HepG2 (cell line): ENCODE results near the gene HAO2. TPM values are rescaled to one million over a fixed set of nuclear protein-coding genes. Genes with fewer than 3 reads are reported as not detected.

Experiments
- CEBPG ChIP-seq: IDR thresholded peaks from 2 replicates; pipeline ENCODE4 v1.6.1; 2016
- HDAC1 ChIP-seq: sonication (generic); formaldehyde crosslinking; IDR thresholded peaks from 2 replicates; pipeline ENCODE4 v1.5.1; 2020; ENCODE audit warnings: mild to moderate bottlenecking, missing genetic modification reagents
- HDAC2 ChIP-seq: sonication (generic); formaldehyde crosslinking; IDR thresholded peaks from 2 replicates; pipeline ENCODE4 v1.4.0; 2020; ENCODE audit warnings: missing genetic modification reagents
- KDM6A ChIP-seq: IDR thresholded peaks from 2 replicates; pipeline ENCODE4 v1.6.1; 2016; ENCODE audit warnings: low read depth
- LBX2 ChIP-seq: sonication (generic); formaldehyde crosslinking; IDR thresholded peaks from 2 replicates; pipeline ENCODE4 v1.5.0; 2020; ENCODE audit warnings: missing genetic modification reagents, mild to moderate bottlenecking, borderline replicate concordance
- MAZ ChIP-seq, 2 experiments: sonication (generic) in 1 of 2; formaldehyde crosslinking in 1 of 2; IDR thresholded peaks; 2 replicates each; pipeline versions ENCODE4 v1.5.0 to v1.6.1; 2012 to 2020; ENCODE audit warnings: low read depth in 2 of 2, mild to moderate bottlenecking in 2 of 2, borderline replicate concordance in 1 of 2, improper control_type of control experiment in 1 of 2, low read length in 1 of 2, missing genetic modification reagents in 1 of 2, moderate library complexity in 1 of 2
- MLX ChIP-seq: IDR thresholded peaks from 2 replicates; pipeline ENCODE4 v1.6.1; 2016
- MTF2 ChIP-seq: sonication (generic); formaldehyde crosslinking; IDR thresholded peaks from 2 replicates; pipeline ENCODE4 v1.5.0; 2020; ENCODE audit warnings: missing genetic modification reagents, borderline replicate concordance
- PITX1 ChIP-seq: sonication (generic); formaldehyde crosslinking; IDR thresholded peaks from 2 replicates; pipeline ENCODE4 v1.5.1; 2020; ENCODE audit warnings: mild to moderate bottlenecking, missing genetic modification reagents
- POLR2G ChIP-seq: fragments of 200-400 bp; formaldehyde crosslinking; IDR thresholded peaks from 2 replicates; pipeline ENCODE4 v1.6.1; 2018; ENCODE audit warnings: mild to moderate bottlenecking, low read depth, low read length, moderate library complexity
- REL ChIP-seq: sonication (generic); formaldehyde crosslinking; conservative IDR thresholded peaks from 2 replicates; pipeline ENCODE4 v1.8.0; 2022; ENCODE audit warnings: mild to moderate bottlenecking, missing genetic modification reagents, moderate library complexity
- SSRP1 ChIP-seq: IDR thresholded peaks from 2 replicates; pipeline ENCODE4 v1.6.1; 2016; ENCODE audit warnings: control low read depth
- SUZ12 ChIP-seq: fragments of 150-350 bp; IDR thresholded peaks from 2 replicates; pipeline ENCODE4 v1.6.1; 2014; ENCODE audit warnings: low read depth, low read length
- TRAFD1 ChIP-seq: sonication (generic); formaldehyde crosslinking; IDR thresholded peaks from 2 replicates; pipeline ENCODE4 v1.5.1; 2020; ENCODE audit warnings: missing genetic modification reagents, mild to moderate bottlenecking, borderline replicate concordance
- ZFY ChIP-seq: sonication (generic); formaldehyde crosslinking; IDR thresholded peaks from 2 replicates; pipeline ENCODE4 v1.4.0; 2020; ENCODE audit warnings: missing genetic modification reagents
- ZNF329 ChIP-seq: sonication (generic); formaldehyde crosslinking; IDR thresholded peaks from 2 replicates; pipeline ENCODE4 v1.9.0; 2021; ENCODE audit warnings: low read depth, mild to moderate bottlenecking, missing genetic modification reagents
- ZNF331 ChIP-seq: sonication (generic); formaldehyde crosslinking; IDR thresholded peaks from 2 replicates; pipeline ENCODE4 v1.4.0; 2020; ENCODE audit warnings: missing genetic modification reagents
- ZNF652 ChIP-seq: IDR thresholded peaks from 2 replicates; pipeline ENCODE4 v1.6.1; 2016; ENCODE audit warnings: low read depth, borderline replicate concordance
- ZNF678 ChIP-seq: sonication (generic); formaldehyde crosslinking; IDR thresholded peaks from 2 replicates; pipeline ENCODE4 v1.4.0; 2020; ENCODE audit warnings: mild to moderate bottlenecking, missing genetic modification reagents
- ZNF768 ChIP-seq: sonication (generic); formaldehyde crosslinking; IDR thresholded peaks from 2 replicates; pipeline ENCODE4 v1.4.0; 2020; ENCODE audit warnings: missing genetic modification reagents
- ZSCAN29 ChIP-seq: sonication (generic); formaldehyde crosslinking; conservative IDR thresholded peaks from 2 replicates; pipeline ENCODE4 v1.4.0; 2020; ENCODE audit warnings: mild to moderate bottlenecking, missing genetic modification reagents
- polyA plus RNA-seq, 8 experiments: library from polyadenylated mRNA; depleted of rRNA in 3 of 8; stranded (reverse) in 7 of 8; unstranded in 1 of 8; fragments of >200 nt; fragmentation: Illumina TruSeq in 4 of 8; extraction: Trizol in 4 of 8; gene quantifications; 2 replicates each; pipeline versions ENCODE4 v1.2.1 to v1.2.3, GENCODE V29; 2011 to 2016; ENCODE audit warnings: low read depth in 4 of 8, missing spikeins in 1 of 8, mixed read lengths in 1 of 8; ENCODE audit not compliant: insufficient read depth in 1 of 8
- total RNA-seq, 5 experiments: library from RNA; depleted of rRNA; stranded (reverse); fragments of >200 nt; fragmentation: Illumina TruSeq; extraction: Trizol; gene quantifications; 2 replicates each; pipeline ENCODE4 v1.2.3, GENCODE V29; 2016; ENCODE audit warnings: low read depth in 1 of 5
- TF ChIP-seq, protein P1 (sequence below): sonication (generic); formaldehyde crosslinking; IDR thresholded peaks from 2 replicates; pipeline ENCODE4 v1.5.0; 2020; ENCODE audit warnings: missing genetic modification reagents, mild to moderate bottlenecking, borderline replicate concordance
- TF ChIP-seq, protein P2 (sequence below): sonication (generic); formaldehyde crosslinking; IDR thresholded peaks from 2 replicates; pipeline ENCODE4 v1.4.0; 2020; ENCODE audit warnings: missing genetic modification reagents

Gene HAO2
- total and polyA plus RNA-seq, 2 of the 13 experiments (the other 11 are each of a cell fraction or from before 2014, with no cell fraction given) = 0.05 to 0.09 TPM

- TF ChIP-seq ZFY (CRISPR knock-in tag) (peak; percentile 83), ZSCAN29 (peak; percentile 83; the same call in 1 of the 2 replicates), CEBPG (CRISPR knock-in tag) (peak; percentile 79), PITX1 (CRISPR knock-in tag) (peak; percentile 76; the same call in 1 of the 2 replicates), ZNF329 (CRISPR knock-in tag) (0 out of 2 replicates have a peak, but pooled peaks have one; percentile 22), MLX (peak; percentile 56; the same call in 1 of the 2 replicates), HDAC2 (CRISPR knock-in tag) (peak; percentile 88), ZNF768 (CRISPR knock-in tag) (no peak), TRAFD1 (CRISPR knock-in tag) (no peak), LBX2 (CRISPR knock-in tag) (no peak), KDM6A (CRISPR knock-in tag) (peak; percentile 95), HDAC1 (CRISPR knock-in tag) (peak; percentile 87), MTF2 (CRISPR knock-in tag) (no peak; the same call in 1 of the 2 replicates), SSRP1 (CRISPR knock-in tag) (no peak), ZNF652 (peak; percentile 66; the same call in 1 of the 2 replicates), REL (CRISPR knock-in tag) (no peak), ZNF331 (CRISPR knock-in tag) (peak; percentile 82), SUZ12 (no peak), POLR2G (peak; percentile 57; the same call in 1 of the 2 replicates), ZNF678 (CRISPR knock-in tag) (no peak), MAZ (IDR thresholded peaks at IDR 0.05; ENCODE audit: borderline replicate concordance, low read depth, low read length) (no peak), MAZ (CRISPR knock-in tag; IDR thresholded peaks at IDR 0.05; ENCODE audit: low read depth) (0 out of 2 replicates have a peak, but pooled peaks have one; percentile 22)
- TF ChIP-seq, protein P1, sequence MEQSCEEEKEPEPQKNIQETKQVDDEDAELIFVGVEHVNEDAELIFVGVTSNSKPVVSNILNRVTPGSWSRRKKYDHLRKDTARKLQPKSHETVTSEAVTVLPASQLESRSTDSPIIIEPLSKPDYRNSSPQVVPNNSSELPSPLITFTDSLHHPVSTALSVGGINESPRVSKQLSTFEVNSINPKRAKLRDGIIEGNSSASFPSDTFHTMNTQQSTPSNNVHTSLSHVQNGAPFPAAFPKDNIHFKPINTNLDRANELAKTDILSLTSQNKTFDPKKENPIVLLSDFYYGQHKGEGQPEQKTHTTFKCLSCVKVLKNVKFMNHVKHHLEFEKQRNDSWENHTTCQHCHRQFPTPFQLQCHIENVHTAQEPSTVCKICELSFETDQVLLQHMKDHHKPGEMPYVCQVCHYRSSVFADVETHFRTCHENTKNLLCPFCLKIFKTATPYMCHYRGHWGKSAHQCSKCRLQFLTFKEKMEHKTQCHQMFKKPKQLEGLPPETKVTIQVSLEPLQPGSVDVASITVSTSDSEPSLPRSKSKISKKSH (CRISPR knock-in tag) = no peak
- TF ChIP-seq, protein P2, sequence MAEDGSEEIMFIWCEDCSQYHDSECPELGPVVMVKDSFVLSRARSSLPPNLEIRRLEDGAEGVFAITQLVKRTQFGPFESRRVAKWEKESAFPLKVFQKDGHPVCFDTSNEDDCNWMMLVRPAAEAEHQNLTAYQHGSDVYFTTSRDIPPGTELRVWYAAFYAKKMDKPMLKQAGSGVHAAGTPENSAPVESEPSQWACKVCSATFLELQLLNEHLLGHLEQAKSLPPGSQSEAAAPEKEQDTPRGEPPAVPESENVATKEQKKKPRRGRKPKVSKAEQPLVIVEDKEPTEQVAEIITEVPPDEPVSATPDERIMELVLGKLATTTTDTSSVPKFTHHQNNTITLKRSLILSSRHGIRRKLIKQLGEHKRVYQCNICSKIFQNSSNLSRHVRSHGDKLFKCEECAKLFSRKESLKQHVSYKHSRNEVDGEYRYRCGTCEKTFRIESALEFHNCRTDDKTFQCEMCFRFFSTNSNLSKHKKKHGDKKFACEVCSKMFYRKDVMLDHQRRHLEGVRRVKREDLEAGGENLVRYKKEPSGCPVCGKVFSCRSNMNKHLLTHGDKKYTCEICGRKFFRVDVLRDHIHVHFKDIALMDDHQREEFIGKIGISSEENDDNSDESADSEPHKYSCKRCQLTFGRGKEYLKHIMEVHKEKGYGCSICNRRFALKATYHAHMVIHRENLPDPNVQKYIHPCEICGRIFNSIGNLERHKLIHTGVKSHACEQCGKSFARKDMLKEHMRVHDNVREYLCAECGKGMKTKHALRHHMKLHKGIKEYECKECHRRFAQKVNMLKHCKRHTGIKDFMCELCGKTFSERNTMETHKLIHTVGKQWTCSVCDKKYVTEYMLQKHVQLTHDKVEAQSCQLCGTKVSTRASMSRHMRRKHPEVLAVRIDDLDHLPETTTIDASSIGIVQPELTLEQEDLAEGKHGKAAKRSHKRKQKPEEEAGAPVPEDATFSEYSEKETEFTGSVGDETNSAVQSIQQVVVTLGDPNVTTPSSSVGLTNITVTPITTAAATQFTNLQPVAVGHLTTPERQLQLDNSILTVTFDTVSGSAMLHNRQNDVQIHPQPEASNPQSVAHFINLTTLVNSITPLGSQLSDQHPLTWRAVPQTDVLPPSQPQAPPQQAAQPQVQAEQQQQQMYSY (CRISPR knock-in tag) = no peak
These were observed 27.1 kb upstream of the HAO2 start (continued) for GRCh38 chr1:119341372-119341947.
